Fibroblast of peridontal ligament (primary cell): ENCODE measurements around the gene SLK.

Source experiments
- DNase-seq: peaks from one replicate; pipeline ENCODE4 v3.0.0-alpha.2; 2010; ENCODE audit errors: extremely low read depth

SLK gene

GRCh38 chr10:104053201-104053600 is 86.3 kb downstream of the SLK start:
- DNase-seq, result no peak

GRCh38 chr10:104054430-104054829 is 87.5 kb downstream of the SLK start:
- DNase-seq, result peak; percentile 64

- DNase-seq, result no peak
Measured at GRCh38 chr10:104056619-104057273, 89.8 kb downstream of the SLK start.

- no peak for DNase-seq
Measured at GRCh38 chr10:104057717-104058116, 90.8 kb downstream of the SLK start.

GRCh38 chr10:104059364-104059763 is 92.4 kb downstream of the SLK start:
- DNase-seq, result no peak

- DNase-seq, result no peak
Measured at GRCh38 chr10:104061196-104061595, 94.3 kb downstream of the SLK start.

- no peak for DNase-seq
Measured at GRCh38 chr10:104065748-104066147, 98.8 kb downstream of the SLK start.

- no peak for DNase-seq
Measured at GRCh38 chr10:104066945-104067344, 100.0 kb downstream of the SLK start.

GRCh38 chr10:104067525-104067924 is 100.6 kb downstream of the SLK start:
- no peak for DNase-seq

- no peak for DNase-seq
Measured at GRCh38 chr10:104069613-104070012, 102.7 kb downstream of the SLK start.

GRCh38 chr10:104072786-104073185 is 105.8 kb downstream of the SLK start:
- no peak for DNase-seq

GRCh38 chr10:104074505-104074904 is 107.6 kb downstream of the SLK start:
- DNase-seq, result no peak

- peak; percentile 55 for DNase-seq
Measured at GRCh38 chr10:104076743-104077160, 109.8 kb downstream of the SLK start.

- no peak for DNase-seq
Measured at GRCh38 chr10:104077247-104077646, 110.3 kb downstream of the SLK start.

- no peak for DNase-seq
Measured at GRCh38 chr10:104077663-104078151, 110.8 kb downstream of the SLK start.
